Ishikawa (cell line): ENCODE results near the gene CWC27.

Source experiments
- CEBPB ChIP-seq: IDR thresholded peaks from 2 replicates; pipeline ENCODE4 v1.6.1; 2012
- CREB1 ChIP-seq: IDR thresholded peaks from 2 replicates; pipeline ENCODE4 v1.6.1; 2012; ENCODE audit warnings: low read depth
- EGR1 ChIP-seq: IDR thresholded peaks from 2 replicates; pipeline ENCODE4 v1.6.1; 2012
- EP300 ChIP-seq: IDR thresholded peaks from 2 replicates; pipeline ENCODE4 v1.6.1; 2012; ENCODE audit warnings: borderline replicate concordance
- FOXM1 ChIP-seq: IDR thresholded peaks from 2 replicates; pipeline ENCODE4 v1.6.1; 2012; ENCODE audit warnings: low read depth, borderline replicate concordance
- NFIC ChIP-seq: IDR thresholded peaks from 2 replicates; pipeline ENCODE4 v1.6.1; 2012
- RAD21 ChIP-seq: IDR thresholded peaks from 2 replicates; pipeline ENCODE4 v1.6.1; 2012; ENCODE audit warnings: low read depth
- REST ChIP-seq: IDR thresholded peaks from 2 replicates; pipeline ENCODE4 v1.6.1; 2012; ENCODE audit warnings: low read depth, mild to moderate bottlenecking
- TAF1 ChIP-seq: IDR thresholded peaks from 2 replicates; pipeline ENCODE4 v1.6.1; 2012; ENCODE audit warnings: low read depth, mild to moderate bottlenecking
- TCF12 ChIP-seq: IDR thresholded peaks from 2 replicates; pipeline ENCODE4 v1.6.1; 2012; ENCODE audit warnings: low read depth
- TEAD4 ChIP-seq: IDR thresholded peaks from 2 replicates; pipeline ENCODE4 v1.6.1; 2012
- USF1 ChIP-seq: IDR thresholded peaks from 2 replicates; pipeline ENCODE4 v1.6.1; 2012
- YY1 ChIP-seq: IDR thresholded peaks from 2 replicates; pipeline ENCODE4 v1.6.1; 2012; ENCODE audit warnings: low read depth
- ZBTB7A ChIP-seq: IDR thresholded peaks from 2 replicates; pipeline ENCODE4 v1.6.1; 2012; ENCODE audit warnings: low read depth
- TF ChIP-seq, protein P1 (sequence below): IDR thresholded peaks from 2 replicates; pipeline ENCODE4 v1.6.1; 2012

CWC27 gene

DNA sequence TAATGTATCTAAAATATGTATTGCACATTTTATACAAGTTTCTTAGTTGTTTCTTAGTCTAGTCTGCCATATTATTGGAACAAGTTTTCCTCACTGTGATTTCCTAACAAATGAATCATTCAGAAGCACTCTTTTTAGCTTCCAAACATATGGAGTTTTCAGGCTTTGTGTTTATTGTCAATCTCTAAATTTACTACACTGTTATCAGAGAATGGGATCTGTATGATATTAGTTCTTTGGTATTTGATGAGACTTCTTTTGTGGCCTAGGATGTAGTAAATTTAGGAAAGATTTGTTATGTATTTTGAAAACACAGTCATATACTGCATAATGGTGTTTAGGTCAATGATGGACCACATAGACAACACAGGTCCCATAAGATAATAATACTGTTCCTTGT lies 25.9 kb upstream of the CWC27 start:
- TF ChIP-seq NFIC (no peak), TCF12 (no peak), USF1 (no peak), YY1 (no peak), RAD21 (no peak), FOXM1 (no peak), TEAD4 (no peak)

GRCh38 chr5:64744914-64745313 lies 23.8 kb upstream of the CWC27 start:
- TF ChIP-seq CEBPB = no peak
- TF ChIP-seq CREB1 = no peak
- no peak for TF ChIP-seq EGR1
- TF ChIP-seq ZBTB7A = no peak
- TF ChIP-seq NFIC = no peak
- no peak for TF ChIP-seq USF1
- TF ChIP-seq RAD21 = no peak
- no peak for TF ChIP-seq TCF12
- no peak for TF ChIP-seq EP300
- no peak for TF ChIP-seq TEAD4
- TF ChIP-seq TAF1 = no peak
- TF ChIP-seq, protein P1, sequence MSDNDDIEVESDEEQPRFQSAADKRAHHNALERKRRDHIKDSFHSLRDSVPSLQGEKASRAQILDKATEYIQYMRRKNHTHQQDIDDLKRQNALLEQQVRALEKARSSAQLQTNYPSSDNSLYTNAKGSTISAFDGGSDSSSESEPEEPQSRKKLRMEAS = no peak

DNA sequence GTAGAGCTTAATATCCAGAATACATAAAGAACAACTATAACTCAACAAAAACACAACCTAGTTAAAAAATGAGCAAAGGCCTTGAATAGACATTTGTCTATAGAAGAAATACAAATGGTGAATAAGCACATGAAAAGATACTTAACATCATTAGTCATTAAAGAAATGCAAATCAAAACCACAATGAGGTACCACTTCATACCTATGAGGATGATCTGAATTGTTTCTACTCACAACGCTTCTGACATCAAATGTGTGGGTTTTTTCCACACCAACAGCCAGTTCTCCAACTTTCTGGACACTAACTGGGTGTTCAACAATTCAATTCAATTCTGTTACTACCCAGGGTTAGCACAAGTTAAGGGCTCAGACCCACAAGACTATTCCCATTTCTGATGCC lies 22.3 kb upstream of the CWC27 start:
- TF ChIP-seq YY1 = no peak
- no peak for TF ChIP-seq REST
- no peak for TF ChIP-seq CEBPB
- TF ChIP-seq, protein P1 = no peak
- TF ChIP-seq CREB1 = no peak
- TF ChIP-seq NFIC = no peak
- no peak for TF ChIP-seq USF1
- TF ChIP-seq TCF12 = no peak
- no peak for TF ChIP-seq EP300
- TF ChIP-seq EGR1 = no peak
- TF ChIP-seq ZBTB7A = no peak

- TF ChIP-seq YY1 (no peak), CREB1 (no peak), EGR1 (no peak), TEAD4 (no peak), FOXM1 (no peak)
Observed at GRCh38 chr5:64749385-64749784, 19.3 kb upstream of the CWC27 start.

DNA sequence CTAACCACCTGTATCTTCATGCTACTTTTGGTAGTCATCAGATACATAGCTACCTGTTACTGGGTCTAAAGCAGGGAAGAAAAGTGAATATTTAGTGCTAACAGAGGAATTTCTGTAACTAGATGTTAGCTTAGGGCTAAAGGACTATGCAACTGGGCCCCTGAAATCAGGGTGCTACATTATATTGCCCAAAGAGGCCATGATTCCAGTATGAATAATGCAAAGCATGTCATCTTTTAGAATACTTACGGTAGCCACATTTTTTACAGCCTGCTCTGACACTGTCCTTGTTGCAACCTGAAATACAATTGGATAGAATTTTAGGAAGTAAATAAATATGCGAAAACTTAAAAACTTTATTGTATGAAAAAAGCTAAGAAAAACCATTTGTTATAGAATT lies 14.7 kb upstream of the CWC27 start:
- TF ChIP-seq CREB1 = no peak
- TF ChIP-seq FOXM1 = no peak
- TF ChIP-seq RAD21 = no peak
- TF ChIP-seq TEAD4 = no peak
- TF ChIP-seq EGR1 = no peak
- no peak for TF ChIP-seq TCF12
- TF ChIP-seq YY1 = no peak
- TF ChIP-seq ZBTB7A = no peak
- no peak for TF ChIP-seq EP300

- TF ChIP-seq, protein P1 = no peak
- no peak for TF ChIP-seq EP300
- TF ChIP-seq TEAD4 = no peak
Observed at GRCh38 chr5:64758901-64759300, 9.8 kb upstream of the CWC27 start.

DNA sequence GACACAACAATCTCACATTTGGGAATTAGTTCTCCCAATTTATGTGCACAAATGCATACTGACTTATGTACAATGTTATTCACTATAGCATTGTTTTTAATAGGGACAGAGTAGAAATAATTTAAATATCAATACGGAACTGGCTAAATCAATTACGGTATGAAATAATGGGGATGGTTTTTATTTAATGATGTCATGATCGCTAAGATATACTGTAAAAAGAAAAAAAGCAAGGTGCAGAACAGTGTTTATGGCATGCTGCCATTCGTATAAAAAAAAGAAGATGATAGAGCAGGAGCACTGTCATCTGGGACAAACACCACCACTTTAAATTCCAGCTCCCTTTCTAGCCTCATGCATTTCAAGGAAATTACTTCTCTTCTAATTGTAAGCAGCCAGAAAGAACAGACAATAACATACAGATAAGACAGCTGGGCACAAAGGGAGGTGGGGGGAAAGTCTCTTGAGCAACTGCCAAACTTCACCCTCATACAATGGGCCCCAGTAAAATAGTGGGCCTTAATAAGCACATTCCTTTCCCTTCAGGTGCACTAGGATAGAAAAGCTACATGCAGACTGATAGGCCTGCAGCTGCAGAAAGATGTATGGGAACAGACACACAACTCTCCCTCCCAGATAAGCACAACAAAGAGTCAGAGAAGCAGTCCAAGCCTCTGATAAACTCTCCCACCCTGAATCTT lies 8.6 kb upstream of the CWC27 start:
- TF ChIP-seq NFIC (no peak), ZBTB7A (no peak), TCF12 (no peak), EP300 (no peak), EGR1 (no peak), REST (no peak), CREB1 (no peak), RAD21 (no peak), USF1 (no peak), FOXM1 (no peak), YY1 (no peak), TAF1 (no peak), TEAD4 (no peak), CEBPB (no peak)
- TF ChIP-seq, protein P1 = no peak
